H1 (cell line): ENCODE data around the gene GRAMD1B. TPM values are rescaled to one million over a fixed set of nuclear protein-coding genes. Genes with fewer than 3 reads are reported as not detected.

Source experiments
- CTCF ChIA-PET: fragments of 300-600 bp; sonication (Branson Sonifier 250); formaldehyde crosslinking; loops from one replicate; lab custom pipeline; 2021; ENCODE audit not compliant: partially characterized antibody; lab: Charles Lee
- POLR2A ChIA-PET: fragments of 300-600 bp; sonication (Branson Sonifier 250); formaldehyde crosslinking; loops from one replicate; lab custom pipeline; 2021; ENCODE audit warnings: inconsistent platforms; ENCODE audit not compliant: partially characterized antibody; lab: Charles Lee
- DNase-seq, 2 experiments: peaks; one replicate each; pipeline versions ENCODE4 v3.0.0 to v3.0.0-alpha.2; 2010 to 2022; ENCODE audit warnings: low spot score in 2 of 2, low read depth in 1 of 2, mixed read lengths in 1 of 2
- FAIRE-seq: peaks from 2 replicates; lab custom pipeline; 2011; peaks lifted over from hg19 to GRCh38; lab: Jason Lieb, UNC
- H2AFZ ChIP-seq: 2 replicates; pipeline ENCODE4 v1.8.1; 2012; ENCODE audit warnings: low read length, inconsistent platforms
- H2AK5ac ChIP-seq: 2 replicates; pipeline ENCODE4 v1.6.1; 2013; ENCODE audit warnings: low read depth, low read length
- H2BK120ac ChIP-seq: replicated peaks from 2 replicates; pipeline ENCODE3; 2013; ENCODE audit warnings: low read depth, low read length, inconsistent platforms
- H2BK12ac ChIP-seq: 2 replicates; pipeline ENCODE4 v1.6.1; 2013; ENCODE audit warnings: low read depth, low read length
- H2BK15ac ChIP-seq: 2 replicates; pipeline ENCODE4 v1.6.1; 2013; ENCODE audit warnings: low read length
- H2BK20ac ChIP-seq: 2 replicates; pipeline ENCODE4 v1.6.1; 2013; ENCODE audit warnings: low read length
- H2BK5ac ChIP-seq: 2 replicates; pipeline ENCODE4 v1.6.1; 2013; ENCODE audit warnings: low read depth, low read length
- H3K14ac ChIP-seq: 2 replicates; pipeline ENCODE4 v1.6.1; 2013; ENCODE audit warnings: inconsistent platforms; ENCODE audit not compliant: insufficient read length
- H3K18ac ChIP-seq: 2 replicates; pipeline ENCODE4 v1.6.1; 2013; ENCODE audit warnings: low read length; ENCODE audit errors: extremely low read depth
- H3K23ac ChIP-seq: 2 replicates; pipeline ENCODE4 v1.6.1; 2013; ENCODE audit warnings: inconsistent platforms; ENCODE audit not compliant: insufficient read length
- H3K23me2 ChIP-seq: 2 replicates; pipeline ENCODE4 v1.6.1; 2013; ENCODE audit warnings: low read depth, low read length
- H3K27ac ChIP-seq: 2 replicates; pipeline ENCODE4 v1.6.1; 2011; ENCODE audit warnings: low read depth, low read length, inconsistent platforms
- H3K27me3 ChIP-seq, 4 experiments: replicated peaks in 1 of 4; 1 replicate in 1 of 4; 2 replicates in 3 of 4; pipeline versions ENCODE4 v1.6.1 to v1.8.1; 2011 to 2013; ENCODE audit warnings: low read length in 3 of 4, mild to moderate bottlenecking in 3 of 4, inconsistent platforms in 2 of 4, mixed read lengths in 2 of 4, moderate library complexity in 1 of 4; ENCODE audit not compliant: control insufficient read depth in 3 of 4, insufficient read depth in 3 of 4; ENCODE audit errors: extremely low read depth in 1 of 4
- H3K36me3 ChIP-seq, 4 experiments: 2 replicates each; pipeline versions ENCODE4 v1.6.1 to v1.8.1; 2011 to 2013; ENCODE audit warnings: mild to moderate bottlenecking in 4 of 4, low read length in 3 of 4, moderate library complexity in 2 of 4, control low read depth in 1 of 4, inconsistent platforms in 1 of 4; ENCODE audit not compliant: insufficient read depth in 4 of 4, control insufficient read depth in 2 of 4
- H3K4ac ChIP-seq: replicated peaks from 2 replicates; pipeline ENCODE3; 2013; ENCODE audit warnings: low read length, low read depth, mixed read lengths, inconsistent platforms; ENCODE audit not compliant: insufficient read length
- H3K4me1 ChIP-seq, 4 experiments: replicated peaks in 1 of 4; 1 replicate in 1 of 4; 2 replicates in 3 of 4; pipeline versions ENCODE4 v1.6.1 to v1.8.1; 2011 to 2013; ENCODE audit warnings: low read length in 3 of 4, inconsistent platforms in 2 of 4, mixed read lengths in 1 of 4; ENCODE audit not compliant: insufficient read depth in 4 of 4, control insufficient read depth in 3 of 4
- H3K4me2 ChIP-seq, 2 experiments: 2 replicates each; pipeline versions ENCODE4 v1.6.1 to v1.8.1; 2011 to 2013; ENCODE audit warnings: low read depth in 2 of 2, low read length in 2 of 2, control low read depth in 1 of 2, inconsistent platforms in 1 of 2, mild to moderate bottlenecking in 1 of 2; ENCODE audit not compliant: insufficient read depth in 1 of 2
- H3K4me3 ChIP-seq, 4 experiments: fragments of 200-600, 300-600 bp in 1 of 4; sonication (generic), shearing (Covaris generic), sonication (Bioruptor Twin) in 1 of 4; 2 replicates each; pipeline versions ENCODE4 v1.5.1 to v1.8.1; 2011 to 2016; ENCODE audit warnings: low read length in 4 of 4, low read depth in 3 of 4, control low read depth in 2 of 4, inconsistent platforms in 2 of 4, mild to moderate bottlenecking in 2 of 4, mixed read lengths in 1 of 4, moderate library complexity in 1 of 4; ENCODE audit not compliant: insufficient read depth in 2 of 4; ENCODE audit errors: extremely low read depth in 1 of 4
- H3K56ac ChIP-seq: replicated peaks from 2 replicates; pipeline ENCODE3; 2013; ENCODE audit warnings: low read depth, mild to moderate bottlenecking, mixed read lengths, low read length, inconsistent platforms; ENCODE audit not compliant: insufficient read length
- H3K79me1 ChIP-seq: 2 replicates; pipeline ENCODE4 v1.6.1; 2013; ENCODE audit warnings: low read depth, low read length, control low read depth
- H3K79me2 ChIP-seq, 2 experiments: 2 replicates each; pipeline versions ENCODE4 v1.6.1 to v1.8.1; 2012 to 2013; ENCODE audit warnings: low read length in 2 of 2, mild to moderate bottlenecking in 2 of 2, inconsistent platforms in 1 of 2; ENCODE audit not compliant: insufficient read depth in 2 of 2, control insufficient read depth in 1 of 2
- H3K9ac ChIP-seq, 4 experiments: replicated peaks in 1 of 4; 1 replicate in 1 of 4; 2 replicates in 3 of 4; pipeline versions ENCODE4 v1.6.1 to v1.8.1; 2011 to 2013; ENCODE audit warnings: low read depth in 3 of 4, low read length in 3 of 4, control low read depth in 2 of 4, mild to moderate bottlenecking in 2 of 4, moderate library complexity in 2 of 4, inconsistent platforms in 1 of 4; ENCODE audit errors: extremely low read depth in 1 of 4
- H3K9me3 ChIP-seq, 2 experiments: 2 replicates each; pipeline versions ENCODE4 v1.6.1 to v1.8.1; 2012 to 2013; ENCODE audit warnings: mild to moderate bottlenecking in 2 of 2, moderate library complexity in 2 of 2, control low read depth in 1 of 2, inconsistent platforms in 1 of 2, low read depth in 1 of 2, low read length in 1 of 2, mixed read lengths in 1 of 2; ENCODE audit not compliant: insufficient read depth in 2 of 2
- H4K20me1 ChIP-seq, 2 experiments: replicated peaks in 1 of 2; 2 replicates each; pipeline versions ENCODE3 to v1.8.1; 2011 to 2013; ENCODE audit warnings: inconsistent platforms in 2 of 2, low read length in 2 of 2, mild to moderate bottlenecking in 1 of 2; ENCODE audit not compliant: insufficient read depth in 2 of 2, control insufficient read depth in 1 of 2
- H4K5ac ChIP-seq: 2 replicates; pipeline ENCODE4 v1.6.1; 2013; ENCODE audit warnings: low read length, low read depth, mixed read lengths, inconsistent platforms; ENCODE audit not compliant: insufficient read length
- H4K8ac ChIP-seq: 2 replicates; pipeline ENCODE4 v1.8.0; 2013; ENCODE audit warnings: mild to moderate bottlenecking, moderate library complexity, low read length, inconsistent platforms; ENCODE audit not compliant: insufficient read depth; ENCODE audit errors: extremely low read depth
- H4K91ac ChIP-seq: replicated peaks from 2 replicates; pipeline ENCODE3; 2013; ENCODE audit warnings: low read length, mixed read lengths, inconsistent platforms; ENCODE audit not compliant: insufficient read length
- BCL11A ChIP-seq, 2 experiments: IDR thresholded peaks; one replicate each; pipeline ENCODE4 v1.6.1; 2011; ENCODE audit warnings: low read depth in 2 of 2, low read length in 2 of 2, mild to moderate bottlenecking in 2 of 2
- BRCA1 ChIP-seq: IDR thresholded peaks from 2 replicates; pipeline ENCODE4 v1.6.1; 2012; ENCODE audit warnings: low read depth, low read length, improper control_type of control experiment
- CEBPB ChIP-seq: IDR thresholded peaks from 2 replicates; pipeline ENCODE4 v1.6.1; 2012; ENCODE audit warnings: low read depth, low read length
- CHD1 ChIP-seq: IDR thresholded peaks from 2 replicates; pipeline ENCODE4 v1.6.1; 2012; ENCODE audit warnings: low read depth, low read length, improper control_type of control experiment
- CHD2 ChIP-seq: IDR thresholded peaks from 2 replicates; pipeline ENCODE4 v1.6.1; 2012; ENCODE audit warnings: low read length, improper control_type of control experiment
- KDM4A ChIP-seq: IDR thresholded peaks from one replicate; pipeline ENCODE4 v1.7.1; 2012; ENCODE audit warnings: low read depth, mild to moderate bottlenecking, moderate library complexity, low read length, inconsistent platforms; ENCODE audit not compliant: severe bottlenecking
- SAP30 ChIP-seq: fragments of 300-600 bp; sonication (generic); IDR thresholded peaks from 2 replicates; pipeline ENCODE4 v1.7.1; 2012; ENCODE audit warnings: low read length, moderate library complexity, mild to moderate bottlenecking, inconsistent platforms; ENCODE audit not compliant: insufficient read depth, insufficient replicate concordance
- SP2 ChIP-seq: IDR thresholded peaks from 2 replicates; pipeline ENCODE4 v1.6.1; 2012; ENCODE audit warnings: mild to moderate bottlenecking, low read length, inconsistent platforms
- SUZ12 ChIP-seq: fragments of 200-600 bp; sonication (generic); IDR thresholded peaks from 2 replicates; pipeline ENCODE4 v1.6.1; 2012; ENCODE audit warnings: mild to moderate bottlenecking, inconsistent platforms, low read length, moderate library complexity, mixed read lengths
- TAF7 ChIP-seq: optimal IDR thresholded peaks from 2 replicates; pipeline ENCODE3; 2011; ENCODE audit warnings: low read depth, mild to moderate bottlenecking, inconsistent platforms, low read length, moderate library complexity, borderline replicate concordance
- TCF12 ChIP-seq: IDR thresholded peaks from 2 replicates; pipeline ENCODE4 v1.6.1; 2011; ENCODE audit warnings: low read depth, mild to moderate bottlenecking, low read length
- WGBS, 2 experiments: shearing (Covaris generic) in 1 of 2; methylation state at CpG; one replicate each; pipeline versions ENCODE4 v1.1.6 to v1.1.7; 2013 to 2015; ENCODE audit warnings: low lambda C conversion rate in 2 of 2, mixed read lengths in 2 of 2, inconsistent platforms in 1 of 2, low coverage in 1 of 2, missing lambda C conversion rate in 1 of 2; ENCODE audit not compliant: insufficient replicate concordance in 2 of 2, insufficient coverage in 1 of 2, insufficient read length in 1 of 2; ENCODE audit errors: extremely low coverage in 1 of 2, missing lambda C conversion rate in 1 of 2; 5-methylcytosine and 5-hydroxymethylcytosine counted together
- polyA plus RNA-seq, 7 experiments: library from polyadenylated mRNA; depleted of rRNA in 3 of 7; stranded (reverse) in 5 of 7; unstranded in 2 of 7; fragments of >200 nt in 5 of 7; fragments of 200-250 nt in 2 of 7; gene quantifications; 1 replicate in 5 of 7; 2 replicates in 1 of 7; 4 replicates in 1 of 7; pipeline versions ENCODE4 v1.2.1 to v1.2.3, GENCODE V29; 2011 to 2013; ENCODE audit warnings: missing spikeins in 2 of 7, mixed read lengths in 2 of 7
- total RNA-seq: library from RNA; stranded (reverse); fragmentation: NEBNext Ultra II Directional; extraction: Animal tissue kit (Norgen Biotek cat#: 25700); gene quantifications from 2 replicates; pipeline ENCODE4 v1.2.1, GENCODE V29; 2021
- TF ChIP-seq, protein P1 (sequence below): IDR thresholded peaks from 2 replicates; pipeline ENCODE4 v1.6.1; 2012; ENCODE audit warnings: inconsistent platforms
- TF ChIP-seq, protein P2 (sequence below): IDR thresholded peaks from 2 replicates; pipeline ENCODE4 v1.6.1; 2012; ENCODE audit warnings: inconsistent platforms

GRAMD1B gene
- total and polyA plus RNA-seq, 2 of the 8 experiments (the other 6 are each of a cell fraction or from before 2014, with no cell fraction given) = 10.1 to 21.2 TPM

- peak overlapping the region; percentile 83; the same call in 1 of the 2 replicates for H2AK5ac ChIP-seq
- no peak overlapping the region for H2BK20ac ChIP-seq
- H3K4me2 ChIP-seq = no peak overlapping the region
- H2BK120ac ChIP-seq = no peak overlapping the region
- H3K56ac ChIP-seq = no peak overlapping the region
- H4K5ac ChIP-seq = no peak overlapping the region
- H3K18ac ChIP-seq = no peak overlapping the region
- H3K23ac ChIP-seq = no peak overlapping the region
- no peak overlapping the region for H2BK15ac ChIP-seq
- no peak for FAIRE-seq
- no peaks in the 10 kb centered on the region for H3K79me1 ChIP-seq
- no peak overlapping the region for H2BK12ac ChIP-seq
- no peaks in the 10 kb centered on the region for H3K23me2 ChIP-seq
- no peak overlapping the region for H2BK5ac ChIP-seq
- H3K4me1 ChIP-seq = peaks cover 0 to 3% (median 1%) of the 10 kb centered on the region in 4 experiments; a peak in 3 of 7 replicates
- no peak overlapping the region for H4K91ac ChIP-seq
- no peak overlapping the region for H3K9ac ChIP-seq
- H3K4ac ChIP-seq = no peak overlapping the region
- H3K9me3 ChIP-seq = no peaks in the 10 kb centered on the region
- no peak overlapping the region for H3K4me3 ChIP-seq
- no peak overlapping the region for H3K27ac ChIP-seq
- H3K14ac ChIP-seq = no peak overlapping the region
- H3K27me3 ChIP-seq = no peaks in the 10 kb centered on the region
- peaks cover 0 to 2% (median 0%) of the 10 kb centered on the region in 4 experiments; a peak in 1 of 8 replicates for H3K36me3 ChIP-seq
- no peak overlapping the region for H4K8ac ChIP-seq
- POLR2A ChIA-PET = no interaction called here
- no peaks in the 10 kb centered on the region for H4K20me1 ChIP-seq
- DNase-seq = no peak
- no peaks in the 10 kb centered on the region for H3K79me2 ChIP-seq
- no peak overlapping the region for H2AFZ ChIP-seq
- 91% methylated on average over 8 of the region's 8 CpGs; no CpG with 5 or more reads in 1 of the 2 experiments for WGBS, 2 experiments
- CTCF ChIA-PET = interaction anchor here (0.7 kb wide), 1 partner anchor 26 kb away, joined by 3 read pairs; no protein-coding TSS in a partner anchor
- TF ChIP-seq, protein P1, sequence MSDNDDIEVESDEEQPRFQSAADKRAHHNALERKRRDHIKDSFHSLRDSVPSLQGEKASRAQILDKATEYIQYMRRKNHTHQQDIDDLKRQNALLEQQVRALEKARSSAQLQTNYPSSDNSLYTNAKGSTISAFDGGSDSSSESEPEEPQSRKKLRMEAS = no peak
- TF ChIP-seq SAP30 = no peak
- TF ChIP-seq, protein P2, sequence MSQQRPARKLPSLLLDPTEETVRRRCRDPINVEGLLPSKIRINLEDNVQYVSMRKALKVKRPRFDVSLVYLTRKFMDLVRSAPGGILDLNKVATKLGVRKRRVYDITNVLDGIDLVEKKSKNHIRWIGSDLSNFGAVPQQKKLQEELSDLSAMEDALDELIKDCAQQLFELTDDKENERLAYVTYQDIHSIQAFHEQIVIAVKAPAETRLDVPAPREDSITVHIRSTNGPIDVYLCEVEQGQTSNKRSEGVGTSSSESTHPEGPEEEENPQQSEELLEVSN = no peak
- no peak for TF ChIP-seq BRCA1
- no peak for TF ChIP-seq CEBPB
- no peak for TF ChIP-seq TCF12
- TF ChIP-seq KDM4A = no peak
- no peak for TF ChIP-seq SP2
- no peak for TF ChIP-seq BCL11A (IDR thresholded peaks at IDR 0.05; ENCODE audit: low read depth in 2 of 2, low read length in 2 of 2)
- TF ChIP-seq SUZ12 = no peak
- no peak for TF ChIP-seq TAF7
- no peak for TF ChIP-seq CHD2
- no peak for TF ChIP-seq CHD1
Measured at GRCh38 chr11:123448823-123449222, 18.8 kb downstream of the GRAMD1B start.
